Stimulated activated CD8-positive, alpha-beta memory T cell treated with anti-CD3 and anti-CD28 coated beads, Interleukin-7, amount 100 ng/mL, for 24 hours (primary cell): ENCODE data around the gene SGPP2.
"Not testable (repeated sequence)": the region's sequence is repeated elsewhere in the genome, so short reads cannot be mapped to it uniquely, and the experiment has no call there.

Experiments
- DNase-seq: peaks from one replicate; pipeline ENCODE4 v3.0.0-alpha.2; 2020; ENCODE audit warnings: low read depth

The SGPP2 gene

DNA sequence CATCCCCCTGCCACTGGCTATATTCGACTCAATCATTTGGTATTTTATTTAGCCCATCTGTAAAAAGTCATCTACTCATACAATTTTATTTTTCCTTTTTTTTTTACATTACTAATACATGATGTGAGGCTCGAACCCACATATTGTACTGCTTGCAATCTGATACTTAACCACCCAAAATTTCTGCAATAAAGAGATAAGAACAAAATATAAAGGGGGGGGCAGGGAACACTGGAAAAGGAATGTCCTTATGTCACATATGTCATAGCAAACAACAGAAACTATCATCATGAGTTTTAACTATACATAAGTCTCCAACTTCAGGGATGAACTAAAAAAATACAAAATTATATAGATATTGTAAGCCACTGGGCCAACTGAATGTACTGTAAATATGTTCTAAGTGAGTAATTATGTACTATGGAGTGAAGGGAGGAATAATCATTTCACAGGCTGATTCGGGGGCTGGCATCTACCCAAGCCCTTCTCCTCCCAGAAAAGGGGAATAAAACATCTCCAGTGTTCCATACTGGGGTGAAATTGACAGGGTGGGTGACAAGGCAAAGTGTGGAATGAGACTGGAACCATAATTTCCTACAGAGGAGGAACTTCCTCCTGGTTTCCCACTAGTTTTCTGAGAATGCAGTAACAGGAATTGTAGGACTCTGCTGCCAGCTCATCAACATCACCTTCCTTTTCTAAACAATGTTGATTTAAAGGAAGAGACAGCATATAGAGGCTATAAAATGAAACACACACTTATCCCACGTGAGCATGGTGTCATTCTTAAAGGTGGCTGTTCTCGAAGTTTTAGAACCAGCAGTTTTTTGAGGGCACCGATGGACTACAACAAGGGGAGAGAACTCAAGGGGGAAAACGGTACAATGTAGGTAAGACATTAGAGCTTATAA lies 152.1 kb downstream of the SGPP2 start:
- DNase-seq: no peak

DNA sequence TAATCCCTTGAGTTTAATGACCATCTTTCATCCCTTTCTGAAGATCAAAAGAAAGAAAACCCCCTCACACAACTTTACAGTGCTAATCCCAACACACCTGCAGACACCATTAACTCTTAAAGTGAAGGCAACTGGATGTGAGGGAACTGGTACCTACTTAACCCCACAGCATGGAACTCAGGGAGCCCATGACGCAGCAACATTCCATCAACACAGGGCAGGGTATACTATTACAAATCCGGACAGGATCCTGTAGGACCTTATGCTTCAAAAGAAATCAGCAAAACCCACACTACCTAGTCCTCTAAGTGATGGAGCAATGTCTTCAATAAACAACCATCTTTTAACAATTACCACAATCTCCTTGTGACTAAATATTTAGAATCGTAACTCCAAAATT lies 153.0 kb downstream of the SGPP2 start:
- DNase-seq: no peak

DNA sequence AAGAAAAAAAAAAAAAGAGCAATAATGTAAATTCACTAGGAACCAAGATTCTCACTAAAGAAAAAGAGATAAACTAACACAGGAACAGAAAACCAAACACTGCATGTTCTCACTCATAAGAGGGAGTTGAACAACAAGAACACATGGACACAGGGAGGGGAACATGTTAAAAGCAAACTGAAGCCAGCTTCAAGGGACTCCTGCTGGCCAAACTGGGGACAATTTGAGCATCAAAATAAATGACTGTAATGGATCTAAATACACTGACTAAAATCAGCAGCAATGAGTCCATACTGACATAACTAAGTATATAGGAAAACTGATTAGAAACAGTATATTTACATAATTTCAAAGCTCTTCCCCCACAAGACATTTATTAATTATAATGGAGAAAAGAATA lies 158.6 kb downstream of the SGPP2 start:
- DNase-seq: no peak

DNA sequence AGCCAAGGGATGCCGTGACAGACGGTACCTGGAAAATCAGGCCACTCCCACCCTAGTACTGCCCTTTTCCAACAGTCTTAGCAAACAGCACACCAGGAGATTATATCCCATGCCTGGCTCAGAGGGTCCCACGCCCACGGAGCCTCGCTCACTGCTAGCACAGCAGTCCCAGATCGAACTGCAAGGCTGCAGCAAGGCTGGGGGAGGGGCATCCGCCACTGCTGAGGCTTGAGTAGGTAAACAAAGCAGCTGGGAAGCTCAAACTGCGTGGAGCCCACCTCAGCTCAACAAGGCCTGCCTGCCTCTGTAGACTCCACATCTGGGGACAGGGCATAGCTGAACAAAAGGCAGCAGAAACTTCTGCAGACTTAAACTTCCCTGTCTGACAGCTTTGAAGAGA lies 160.2 kb downstream of the SGPP2 start:
- DNase-seq: not testable (repeated sequence)

DNA sequence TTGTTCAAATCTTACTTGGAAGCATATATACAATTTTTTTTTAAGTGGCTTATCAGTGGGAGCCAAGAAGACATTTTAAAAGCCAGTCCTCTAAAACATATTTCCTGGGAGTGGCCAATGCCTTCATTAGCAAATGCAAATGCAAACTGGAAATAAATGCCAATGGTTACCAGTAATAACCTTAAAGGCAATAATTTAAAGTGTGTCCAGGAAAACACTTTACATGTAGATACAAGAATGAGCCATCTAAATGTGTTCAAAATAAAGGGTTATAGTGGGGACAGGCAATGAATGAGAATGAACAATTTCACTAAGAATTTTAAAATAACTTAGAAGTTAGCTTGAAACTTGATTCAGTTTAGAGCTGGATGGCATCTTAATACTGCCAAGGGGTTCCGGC lies 167.3 kb downstream of the SGPP2 start:
- DNase-seq: no peak

DNA sequence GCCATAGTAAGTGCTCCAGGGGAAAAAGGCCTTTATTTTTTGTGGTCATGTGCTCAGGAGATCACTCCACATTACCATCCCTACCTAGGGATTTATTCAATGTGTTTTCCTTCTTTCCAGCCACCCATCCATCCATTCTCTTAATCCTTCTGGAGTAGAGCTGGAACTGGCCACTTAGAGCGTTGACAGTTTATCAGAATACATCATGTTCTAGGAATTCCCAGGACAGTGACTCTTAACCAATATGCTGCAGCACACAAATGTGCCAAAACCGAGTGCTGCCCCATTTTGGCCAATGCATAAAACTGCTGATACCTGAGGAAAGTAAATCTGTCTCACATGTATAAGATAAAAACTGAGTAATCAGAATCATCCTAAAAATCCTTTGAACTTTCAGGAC lies 167.8 kb downstream of the SGPP2 start:
- no peak for DNase-seq

DNA sequence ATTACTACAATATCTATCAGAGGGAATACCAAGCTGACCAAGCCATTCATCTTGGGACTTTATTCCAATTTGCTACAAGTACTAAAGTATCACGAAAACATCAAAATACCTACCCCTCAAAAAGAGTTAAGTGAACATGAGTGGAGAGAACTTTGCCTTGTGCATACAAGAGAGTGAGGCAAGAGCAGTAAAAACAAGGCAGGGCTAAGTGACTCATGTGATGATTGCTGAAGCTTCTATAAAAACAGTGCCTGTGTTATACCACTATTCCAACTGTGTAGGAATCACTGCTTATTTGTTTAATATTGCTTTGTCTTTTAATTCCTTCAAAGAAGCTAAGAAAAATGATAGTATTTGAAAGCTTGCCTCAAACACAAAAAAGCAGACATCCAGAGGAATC lies 170.3 kb downstream of the SGPP2 start:
- DNase-seq: no peak

DNA sequence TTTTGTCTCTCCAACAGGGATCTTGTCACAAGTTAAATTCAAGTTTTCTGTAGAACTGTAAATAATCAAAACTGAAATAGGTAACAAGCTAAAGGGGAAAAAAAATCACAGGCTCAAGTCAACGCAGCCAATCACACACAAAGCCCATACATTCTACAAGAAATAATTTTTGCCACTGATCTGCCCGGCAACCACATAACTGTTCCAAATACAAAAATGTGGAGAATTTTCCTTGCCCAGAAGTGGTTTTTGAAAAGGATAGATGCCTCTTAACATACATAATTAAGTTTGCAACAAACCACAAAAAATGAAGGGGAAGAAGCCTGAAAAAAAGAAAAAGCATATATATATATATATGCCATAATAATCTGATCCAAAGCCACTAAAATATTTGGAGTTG lies 171.2 kb downstream of the SGPP2 start:
- no peak for DNase-seq

DNA sequence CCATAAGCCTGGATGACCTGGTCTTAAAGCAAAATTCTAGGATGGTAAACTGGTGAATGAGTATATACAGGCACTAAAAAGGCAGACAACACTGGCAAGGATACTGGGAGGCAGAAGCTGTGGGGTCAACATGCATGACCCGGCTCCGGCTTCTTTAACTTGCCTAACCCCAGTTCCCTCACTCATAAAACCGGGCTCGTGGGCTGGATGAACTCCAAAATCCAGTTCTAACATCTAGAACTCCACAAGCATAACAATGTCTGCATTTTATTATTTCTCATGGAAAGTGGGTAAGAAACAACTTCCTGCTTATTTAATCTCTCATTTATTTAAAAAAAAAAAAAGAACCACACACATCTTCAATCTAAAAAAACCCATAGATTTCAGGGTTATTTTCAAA lies 174.3 kb downstream of the SGPP2 start:
- no peak for DNase-seq

DNA sequence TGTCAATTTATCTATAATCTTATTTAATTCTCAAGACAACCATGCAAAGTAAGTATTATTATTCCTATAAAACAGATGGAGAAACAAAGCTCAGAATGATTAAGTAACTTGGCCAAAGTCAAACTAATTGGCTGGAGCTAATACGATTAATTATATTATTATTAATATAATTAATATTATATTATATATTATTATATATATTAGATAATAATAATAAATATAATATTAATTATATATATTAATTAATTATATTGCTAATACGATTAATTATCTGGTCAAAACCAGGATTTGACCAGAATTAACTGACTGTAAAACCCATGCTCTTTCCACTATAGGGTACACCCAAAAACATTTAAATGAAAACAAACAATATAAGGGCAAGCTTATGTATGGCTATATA lies 179.2 kb downstream of the SGPP2 start:
- no peak for DNase-seq

DNA sequence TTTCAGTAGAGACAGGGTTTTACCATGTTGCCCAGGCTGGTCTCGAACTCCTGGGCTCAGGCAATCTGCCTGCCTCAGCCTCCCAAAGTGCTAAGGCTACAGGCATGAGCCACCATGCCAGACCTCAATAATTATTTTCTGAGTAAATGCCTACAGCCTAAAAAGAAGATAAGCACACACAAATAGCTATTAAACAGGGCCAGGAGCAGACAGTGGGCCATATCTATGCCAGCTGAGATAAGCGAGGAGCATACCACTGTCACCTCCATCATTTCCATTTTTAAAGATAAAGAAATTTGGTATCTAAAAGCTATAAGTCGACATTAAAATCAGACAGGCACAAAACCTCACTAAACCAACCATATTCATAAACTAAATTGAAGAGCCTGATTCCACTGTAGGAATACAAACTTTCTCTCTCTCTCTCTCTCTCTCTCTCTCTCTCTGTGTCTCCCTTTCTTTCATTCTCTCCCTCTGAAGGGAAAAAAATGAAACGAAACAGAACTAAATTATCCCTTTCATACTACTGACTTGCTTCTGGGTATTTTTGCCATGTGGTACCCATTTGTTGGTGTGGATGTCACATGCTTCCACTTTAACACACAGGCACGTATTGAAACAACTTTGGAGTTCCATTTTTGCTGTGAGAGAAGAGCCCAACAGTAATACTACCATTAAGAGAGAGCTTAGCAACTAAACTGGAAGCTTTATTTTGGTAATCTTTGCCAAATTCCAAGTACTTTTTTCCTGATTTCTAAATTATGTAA lies 180.6 kb downstream of the SGPP2 start:
- DNase-seq: no peak

DNA sequence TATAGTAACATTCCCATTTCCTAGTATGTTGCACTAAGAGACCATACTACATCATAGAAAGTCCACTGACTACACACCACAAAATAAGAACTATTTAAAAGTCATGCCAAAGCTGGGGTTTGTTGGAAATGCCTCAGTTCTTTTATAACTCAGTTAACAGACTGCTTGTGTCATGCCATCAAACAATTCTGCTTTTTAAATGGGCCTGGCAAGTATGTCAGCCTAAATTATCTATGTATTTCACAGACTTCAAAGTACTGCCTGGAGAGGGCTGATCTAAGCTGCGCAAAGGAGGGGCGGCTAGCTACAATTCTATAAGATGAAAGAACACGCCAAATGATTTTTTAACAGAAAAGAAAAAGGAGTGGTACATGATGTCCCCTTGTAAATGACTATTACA lies 182.0 kb downstream of the SGPP2 start:
- no peak for DNase-seq

DNA sequence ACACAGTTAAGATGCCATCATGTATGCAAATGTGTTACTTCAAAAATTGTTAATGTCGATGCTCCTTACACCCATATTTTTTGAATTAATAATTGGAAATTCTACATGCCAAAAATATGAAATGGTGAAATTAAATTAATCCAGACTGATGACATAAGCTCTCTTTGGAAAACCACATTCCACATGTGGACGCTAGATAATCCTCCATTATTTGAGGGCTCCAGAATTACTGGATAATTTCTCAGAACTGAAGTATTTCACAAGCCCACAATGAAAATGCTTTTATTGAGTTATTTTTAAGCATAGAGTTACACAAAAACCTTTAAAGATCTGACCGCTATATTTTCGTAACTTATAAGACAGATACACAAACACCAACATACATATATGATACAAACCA lies 183.7 kb downstream of the SGPP2 start:
- no peak for DNase-seq

DNA sequence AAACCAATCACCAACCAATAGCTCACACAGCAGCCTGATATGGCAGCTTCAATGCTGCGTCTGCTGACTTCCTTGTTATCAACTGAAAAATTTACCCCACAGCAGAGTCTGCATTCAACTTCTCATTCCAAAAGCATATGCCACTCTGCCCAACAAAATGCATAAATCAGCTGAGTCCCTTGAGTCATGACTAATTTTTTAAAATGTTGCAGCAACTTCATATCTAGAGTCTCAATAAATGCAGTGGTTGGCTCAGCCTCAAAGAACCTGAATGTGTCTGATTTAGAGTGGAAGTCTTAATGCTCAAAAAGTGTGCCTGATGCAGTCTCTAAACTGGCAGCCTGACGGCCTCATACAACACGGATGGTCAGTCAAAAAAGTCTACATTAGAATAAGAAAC lies 185.0 kb downstream of the SGPP2 start:
- no peak for DNase-seq
